Neural cell (in vitro differentiated cells): ENCODE measurements around the gene GBA2. TPM values are rescaled to one million over a fixed set of nuclear protein-coding genes. Genes with fewer than 3 reads are reported as not detected.
A peak's percentile ranks its signal among the peaks of the same experiment; 100 is the strongest.

Source experiments
- H2AFZ ChIP-seq: fragments of 200-600, 300-800 bp; sonication (generic), shearing (Covaris generic); 2 replicates; pipeline ENCODE4 v1.6.0; 2014; ENCODE audit warnings: low read depth, mild to moderate bottlenecking, antibody characterized with exemption, low read length, moderate library complexity
- H3F3A ChIP-seq: fragments of 200-600 bp; shearing (Covaris generic); 2 replicates; pipeline ENCODE4 v1.6.1; 2016; ENCODE audit warnings: mild to moderate bottlenecking, moderate library complexity, mixed read lengths, antibody characterized with exemption, low read length; ENCODE audit not compliant: insufficient read depth, poor library complexity, severe bottlenecking
- H3K27ac ChIP-seq: fragments of 200-600, 300-800 bp; sonication (generic), shearing (Covaris generic); 2 replicates; pipeline ENCODE4 v1.5.1; 2014; ENCODE audit warnings: mild to moderate bottlenecking, low read length, moderate library complexity
- H3K27me3 ChIP-seq: fragments of 300-800, 200-600 bp; sonication (generic), shearing (Covaris generic); 2 replicates; pipeline ENCODE4 v1.6.0; 2014; ENCODE audit warnings: mild to moderate bottlenecking, low read depth, low read length, moderate library complexity; ENCODE audit not compliant: insufficient read depth
- H3K36me3 ChIP-seq: fragments of 300-800, 200-600 bp; sonication (generic), shearing (Covaris generic); 2 replicates; pipeline ENCODE4 v1.5.1; 2014; ENCODE audit warnings: mild to moderate bottlenecking, antibody characterized with exemption, low read length, moderate library complexity; ENCODE audit not compliant: insufficient read depth
- H3K4me2 ChIP-seq: fragments of 300-800, 200-600 bp; sonication (generic), shearing (Covaris generic); 2 replicates; pipeline ENCODE4 v1.6.0; 2014; ENCODE audit warnings: mild to moderate bottlenecking, low read length
- H3K4me3 ChIP-seq: fragments of 300-800, 200-600 bp; sonication (generic), shearing (Covaris generic); 2 replicates; pipeline ENCODE4 v1.5.1; 2014; ENCODE audit warnings: mild to moderate bottlenecking, low read length, moderate library complexity
- H3K79me2 ChIP-seq: fragments of 200-600 bp; shearing (Covaris generic); replicated peaks from 2 replicates; pipeline ENCODE4 v1.6.0; 2014; ENCODE audit warnings: mild to moderate bottlenecking, low read length, moderate library complexity; ENCODE audit not compliant: insufficient read depth
- H3K9ac ChIP-seq: fragments of 300-800, 200-600 bp; sonication (generic), shearing (Covaris generic); 2 replicates; pipeline ENCODE4 v1.6.1; 2016; ENCODE audit warnings: mild to moderate bottlenecking, low read length, mixed read lengths
- H3K9me2 ChIP-seq: fragments of 200-600 bp; shearing (Covaris generic); 2 replicates; pipeline ENCODE4 v1.6.1; 2016; ENCODE audit warnings: mild to moderate bottlenecking, low read length, mixed read lengths; ENCODE audit not compliant: insufficient read depth
- H3K9me3 ChIP-seq: fragments of 200-600, 300-800 bp; sonication (generic), shearing (Covaris generic); 2 replicates; pipeline ENCODE4 v1.6.1; 2016; ENCODE audit warnings: mild to moderate bottlenecking, mixed run types, low read length, moderate library complexity, mixed read lengths
- H4K20me1 ChIP-seq: fragments of 200-600 bp; shearing (Covaris generic); 2 replicates; pipeline ENCODE4 v1.6.1; 2016; ENCODE audit warnings: mild to moderate bottlenecking, mixed run types; ENCODE audit not compliant: insufficient read depth
- CTCF ChIP-seq: fragments of 450-650 bp; IDR thresholded peaks from 2 replicates; pipeline ENCODE4 v1.5.1; 2014; ENCODE audit warnings: antibody characterized with exemption, mild to moderate bottlenecking, moderate library complexity; ENCODE audit not compliant: poor library complexity, severe bottlenecking
- EP300 ChIP-seq: fragments of 450-650 bp; conservative IDR thresholded peaks from 2 replicates; pipeline ENCODE4 v1.6.1; 2014; ENCODE audit warnings: antibody characterized with exemption, mild to moderate bottlenecking, moderate library complexity; ENCODE audit not compliant: poor library complexity, severe bottlenecking
- EZH2 ChIP-seq: fragments of 200-600, 300-800 bp; shearing (Covaris generic), sonication (generic); IDR thresholded peaks from 2 replicates; pipeline ENCODE4 v1.6.1; 2014; ENCODE audit warnings: antibody characterized with exemption, low read length, borderline replicate concordance, mild to moderate bottlenecking; ENCODE audit not compliant: insufficient read depth, poor library complexity, severe bottlenecking
- MXI1 ChIP-seq: fragments of 450-650 bp; conservative IDR thresholded peaks from 2 replicates; pipeline ENCODE4 v1.6.1; 2014; ENCODE audit warnings: antibody characterized with exemption, mild to moderate bottlenecking; ENCODE audit not compliant: poor library complexity, severe bottlenecking
- POLR2AphosphoS5 ChIP-seq: IDR thresholded peaks from 2 replicates; pipeline ENCODE4 v1.6.1; 2012
- RAD21 ChIP-seq: fragments of 450-650 bp; conservative IDR thresholded peaks from 2 replicates; pipeline ENCODE4 v1.6.1; 2014; ENCODE audit warnings: antibody characterized with exemption, mild to moderate bottlenecking, moderate library complexity
- SMC3 ChIP-seq: fragments of 450-650 bp; conservative IDR thresholded peaks from 2 replicates; pipeline ENCODE4 v1.6.1; 2014; ENCODE audit warnings: antibody characterized with exemption, mild to moderate bottlenecking, moderate library complexity; ENCODE audit not compliant: poor library complexity
- polyA plus RNA-seq: library from polyadenylated mRNA; depleted of rRNA; stranded (reverse); fragments of >200 nt; gene quantifications from 2 replicates; pipeline ENCODE4 v1.2.3, GENCODE V29; 2014
- TF ChIP-seq, protein P1 (sequence below): IDR thresholded peaks from 2 replicates; pipeline ENCODE4 v1.6.1; 2012; ENCODE audit warnings: borderline replicate concordance

The GBA2 gene
- polyA plus RNA-seq, 1 donor from 2014 or later: 113 TPM

DNA sequence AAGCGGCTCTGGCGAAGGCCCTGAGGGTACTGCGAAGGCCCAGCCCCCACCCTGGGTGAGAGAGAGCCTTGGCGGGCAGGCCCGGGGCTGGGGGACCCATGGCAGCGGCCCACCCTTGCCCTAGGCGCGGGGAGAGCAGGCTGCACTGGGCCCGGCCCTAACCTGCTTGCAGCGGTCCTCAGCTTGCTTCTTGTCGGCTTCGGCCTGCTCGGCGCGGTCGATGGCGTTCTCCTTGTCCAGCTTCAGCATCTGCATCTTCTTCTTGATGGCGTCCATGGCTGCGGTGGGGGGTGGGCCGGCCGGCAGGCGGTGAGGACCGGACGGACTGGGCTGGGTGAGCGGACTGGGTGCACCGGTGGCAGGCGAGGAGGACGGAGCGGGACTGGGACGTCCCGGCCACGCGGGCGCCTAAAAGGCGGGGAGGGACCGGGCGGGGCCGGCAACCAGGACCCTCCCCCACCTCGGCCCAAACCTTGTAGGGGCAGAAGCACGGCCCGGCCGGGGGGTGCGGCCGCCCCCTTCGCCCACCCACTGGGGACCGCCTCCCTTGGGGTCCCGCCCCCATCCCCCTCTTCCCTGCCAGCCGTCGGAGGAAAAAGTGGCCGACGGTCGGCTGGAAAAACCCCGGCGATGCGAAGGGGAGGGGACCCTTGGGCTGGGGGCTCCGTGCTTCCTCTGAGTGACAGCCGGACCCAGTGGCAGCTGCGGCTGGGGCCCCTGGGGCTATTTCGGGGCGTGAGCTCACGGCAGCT lies 59.3 kb downstream of the GBA2 start, which contains the start of gene TPM2:
TSS of gene TPM2 (minus strand) at position 384 of the 752 bp plus-strand sequence. CDS start at position 276, 108 bp downstream.
- Histone ChIP-seq H3K79me2 (no peaks in the 10 kb centered on the region), H2AFZ (no peak within 1 kb of the TSS), H3K9ac (peak within 1 kb of the TSS; percentile 26), H3K27me3 (peaks cover 27% of the 10 kb centered on the region), H3K9me2 (no peaks in the 10 kb centered on the region), H3K36me3 (no peaks in the 10 kb centered on the region), H3K27ac (no peak within 1 kb of the TSS), H3F3A (no peaks in the 10 kb centered on the region), H3K4me3 (peak within 1 kb of the TSS; percentile 61), H4K20me1 (no peaks in the 10 kb centered on the region), H3K4me2 (peak within 1 kb of the TSS; percentile 19), H3K9me3 (no peaks in the 10 kb centered on the region)
- TF ChIP-seq POLR2AphosphoS5: no peak
- no peak for TF ChIP-seq SMC3
- no peak for TF ChIP-seq CTCF
- no peak for TF ChIP-seq MXI1

GRCh38 chr9:35688558-35689541 lies 60.2 kb downstream of the GBA2 start:
- H3K27ac ChIP-seq: no peak overlapping the region
- no peaks in the 10 kb centered on the region for H4K20me1 ChIP-seq
- TF ChIP-seq MXI1 (no peak), EP300 (no peak), RAD21 (no peak), EZH2 (no peak), CTCF (no peak), SMC3 (no peak)
- TF ChIP-seq, protein P1, sequence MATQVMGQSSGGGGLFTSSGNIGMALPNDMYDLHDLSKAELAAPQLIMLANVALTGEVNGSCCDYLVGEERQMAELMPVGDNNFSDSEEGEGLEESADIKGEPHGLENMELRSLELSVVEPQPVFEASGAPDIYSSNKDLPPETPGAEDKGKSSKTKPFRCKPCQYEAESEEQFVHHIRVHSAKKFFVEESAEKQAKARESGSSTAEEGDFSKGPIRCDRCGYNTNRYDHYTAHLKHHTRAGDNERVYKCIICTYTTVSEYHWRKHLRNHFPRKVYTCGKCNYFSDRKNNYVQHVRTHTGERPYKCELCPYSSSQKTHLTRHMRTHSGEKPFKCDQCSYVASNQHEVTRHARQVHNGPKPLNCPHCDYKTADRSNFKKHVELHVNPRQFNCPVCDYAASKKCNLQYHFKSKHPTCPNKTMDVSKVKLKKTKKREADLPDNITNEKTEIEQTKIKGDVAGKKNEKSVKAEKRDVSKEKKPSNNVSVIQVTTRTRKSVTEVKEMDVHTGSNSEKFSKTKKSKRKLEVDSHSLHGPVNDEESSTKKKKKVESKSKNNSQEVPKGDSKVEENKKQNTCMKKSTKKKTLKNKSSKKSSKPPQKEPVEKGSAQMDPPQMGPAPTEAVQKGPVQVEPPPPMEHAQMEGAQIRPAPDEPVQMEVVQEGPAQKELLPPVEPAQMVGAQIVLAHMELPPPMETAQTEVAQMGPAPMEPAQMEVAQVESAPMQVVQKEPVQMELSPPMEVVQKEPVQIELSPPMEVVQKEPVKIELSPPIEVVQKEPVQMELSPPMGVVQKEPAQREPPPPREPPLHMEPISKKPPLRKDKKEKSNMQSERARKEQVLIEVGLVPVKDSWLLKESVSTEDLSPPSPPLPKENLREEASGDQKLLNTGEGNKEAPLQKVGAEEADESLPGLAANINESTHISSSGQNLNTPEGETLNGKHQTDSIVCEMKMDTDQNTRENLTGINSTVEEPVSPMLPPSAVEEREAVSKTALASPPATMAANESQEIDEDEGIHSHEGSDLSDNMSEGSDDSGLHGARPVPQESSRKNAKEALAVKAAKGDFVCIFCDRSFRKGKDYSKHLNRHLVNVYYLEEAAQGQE: no peak
- H3K9me2 ChIP-seq: no peaks in the 10 kb centered on the region
- no peak overlapping the region for H3K4me3 ChIP-seq
- H3K36me3 ChIP-seq: no peaks in the 10 kb centered on the region
- no peaks in the 10 kb centered on the region for H3K79me2 ChIP-seq
- no peaks in the 10 kb centered on the region for H3K9me3 ChIP-seq
- no peaks in the 10 kb centered on the region for H3F3A ChIP-seq
- no peak overlapping the region for H3K4me2 ChIP-seq
- no peak overlapping the region for H2AFZ ChIP-seq
- H3K9ac ChIP-seq: no peak overlapping the region
- H3K27me3 ChIP-seq: peaks cover 27% of the 10 kb centered on the region
